GM18868 (cell line): ENCODE data around the gene KLC4.

Experiments
- ATAC-seq: cut with Tn5 transposase; IDR thresholded peaks from one replicate; pipeline ENCODE4 v1.9.1; 2021; ENCODE audit warnings: mild to moderate bottlenecking, moderate library complexity; ENCODE audit not compliant: unreplicated experiment

KLC4 gene

DNA sequence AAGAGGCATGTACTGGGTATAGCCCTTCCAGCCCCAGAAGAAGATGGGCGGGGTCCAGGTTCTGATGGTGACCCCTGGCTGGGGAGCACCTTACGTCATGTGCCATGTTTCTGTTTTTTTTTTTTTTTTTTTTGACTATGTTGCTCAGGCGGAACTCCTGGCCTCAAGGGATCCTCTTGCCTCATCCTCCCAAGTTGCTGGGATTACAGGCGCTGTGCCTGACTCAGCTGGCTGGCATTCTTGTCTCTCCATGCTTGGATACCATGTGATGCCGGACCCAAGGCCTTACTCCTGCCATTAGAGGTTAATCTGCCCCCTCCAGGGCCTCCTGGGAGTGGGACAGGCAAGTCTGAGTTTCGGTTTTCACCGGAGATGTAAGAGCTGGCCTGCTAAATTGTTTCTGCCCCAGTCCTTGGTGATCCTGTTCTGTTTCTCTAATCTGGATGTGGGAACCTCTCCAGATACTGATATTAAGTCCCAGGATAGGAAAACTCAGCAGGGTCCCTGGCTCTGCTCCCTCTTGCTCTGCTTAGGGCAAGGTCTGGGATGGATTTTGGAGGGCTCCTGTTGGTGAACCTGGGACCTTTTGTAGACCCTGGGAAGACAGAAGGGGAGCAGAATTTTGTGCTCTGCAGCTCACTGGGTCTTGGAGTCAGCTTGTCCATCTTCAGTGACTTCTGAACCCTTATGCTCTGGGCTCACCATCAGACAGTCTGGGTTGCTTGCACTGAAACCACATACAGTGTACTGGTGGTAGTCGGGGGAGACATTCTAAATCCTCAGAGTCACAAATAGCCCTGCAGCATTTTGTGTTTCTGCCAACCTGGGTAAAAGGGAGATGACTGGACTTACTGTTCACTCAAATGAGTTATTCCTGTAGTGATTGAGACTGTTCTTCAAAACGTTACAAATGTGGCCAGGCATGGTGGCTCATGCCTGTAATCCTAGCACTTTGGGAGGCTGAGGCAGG, 61.8 kb downstream of the KLC4 start:
- ATAC-seq, result no peak

DNA sequence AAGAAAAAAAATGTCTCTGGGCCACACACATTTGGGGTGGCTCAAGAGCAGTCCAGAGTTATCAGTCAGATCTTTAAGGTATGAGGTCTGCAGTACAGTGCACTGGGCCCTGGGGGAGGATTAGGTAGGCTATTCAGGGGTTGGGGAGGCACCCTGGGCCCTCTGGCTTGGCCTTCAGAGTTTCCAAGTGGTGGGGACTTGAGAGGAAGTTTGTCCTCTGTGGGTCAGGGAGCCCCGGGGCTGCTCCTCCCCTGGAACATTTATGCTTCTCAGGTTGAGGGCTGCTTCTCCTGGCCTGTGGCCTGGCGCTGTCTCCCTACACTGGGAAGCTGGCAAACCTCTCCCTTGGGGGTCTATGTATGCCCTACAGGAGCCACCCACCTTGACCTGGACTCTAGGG, 62.7 kb downstream of the KLC4 start:
- no peak for ATAC-seq

DNA sequence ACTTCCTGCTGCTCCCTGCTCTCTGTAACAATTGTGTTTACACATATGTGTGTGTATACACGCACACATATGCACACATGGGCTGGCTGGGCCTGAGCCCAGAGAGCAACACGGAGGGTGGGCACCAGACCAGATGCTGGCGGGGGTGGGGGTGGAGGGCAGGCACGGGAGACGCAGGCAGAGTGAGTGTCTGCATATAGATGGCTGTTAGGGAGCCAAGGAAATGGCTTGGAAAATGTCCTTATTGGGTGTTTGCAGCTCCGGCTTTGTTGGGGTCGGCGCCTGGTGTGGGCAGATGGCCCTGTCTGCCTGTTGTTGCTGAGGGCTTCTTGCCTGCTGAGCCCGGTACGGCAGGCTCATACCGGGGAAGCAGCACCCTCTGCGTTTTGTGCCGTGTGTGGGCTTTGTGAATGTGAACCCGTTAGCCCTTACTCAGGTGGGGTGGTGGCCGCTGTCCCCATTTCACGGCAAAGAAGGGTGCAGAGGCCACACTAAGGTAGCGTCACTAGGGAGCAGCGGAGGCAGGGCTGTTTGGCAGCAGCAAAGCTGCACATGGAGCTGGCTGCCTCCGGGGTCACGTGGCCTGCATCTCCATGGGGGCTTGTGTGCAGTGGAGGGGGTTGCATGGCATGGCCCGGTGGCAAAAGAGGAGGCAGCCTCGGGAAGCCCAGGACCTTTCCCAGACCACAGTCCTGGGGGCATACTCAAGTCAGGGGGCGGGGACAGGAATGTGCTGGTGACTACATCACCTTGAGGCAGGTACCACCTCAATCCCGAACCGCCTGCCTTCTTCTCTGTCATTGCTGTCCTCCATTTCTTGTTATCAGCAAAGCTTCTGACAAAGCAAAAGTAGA, 64.3 kb downstream of the KLC4 start:
- no peak for ATAC-seq

DNA sequence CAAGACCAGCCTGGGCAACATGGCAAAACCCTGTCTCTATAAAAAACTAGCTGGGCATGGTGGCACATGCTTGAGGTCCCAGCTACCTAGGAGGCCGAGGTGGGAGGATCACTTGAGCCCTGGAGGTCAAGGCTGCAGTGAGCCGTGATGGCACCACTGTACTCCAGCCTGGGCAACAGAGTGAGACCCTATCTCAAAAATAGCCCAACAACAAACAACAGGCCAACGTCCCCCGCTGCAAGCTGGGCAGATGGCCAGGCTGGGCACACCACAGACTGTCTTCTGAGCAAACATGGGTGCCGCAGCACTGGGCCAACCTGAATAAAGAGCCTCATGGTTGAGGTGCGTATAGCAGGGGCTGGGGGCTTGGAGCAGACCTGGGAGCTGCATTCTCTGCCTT, 65.0 kb downstream of the KLC4 start:
- no peak for ATAC-seq
